ENCODE results near the gene SPON1. TPM values are rescaled to one million over a fixed set of nuclear protein-coding genes. Genes with fewer than 3 reads are reported as not detected.

The SPON1 gene
- total RNA-seq, 4 donors from 2014 or later = 80.2 to 141 (median 103) TPM

- ATAC-seq (ENCODE audit: low FRiP score) (no peak), DNase-seq (ENCODE audit: low spot score) (no peak)
- TF ChIP-seq CTCF (IDR thresholded peaks at IDR 0.05) = no peak
These were observed 342.1 kb downstream of the SPON1 start for GRCh38 chr11:14304601-14305000.

GRCh38 chr11:14305649-14306048 is 343.1 kb downstream of the SPON1 start:
- TF ChIP-seq CTCF (IDR thresholded peaks at IDR 0.05) = no peak
- ATAC-seq (ENCODE audit: low FRiP score) (no peak), DNase-seq (ENCODE audit: low spot score) (no peak)

- no peak for DNase-seq (ENCODE audit: low spot score)
- ATAC-seq (ENCODE audit: low FRiP score) = no peak
- no peak for TF ChIP-seq CTCF (IDR thresholded peaks at IDR 0.05)
These were observed 344.0 kb downstream of the SPON1 start for GRCh38 chr11:14306481-14306880.

- DNase-seq (ENCODE audit: low spot score) = no peak
- ATAC-seq (ENCODE audit: low FRiP score) = peak; percentile 50
- no peak for TF ChIP-seq CTCF (IDR thresholded peaks at IDR 0.05)
These were observed 345.8 kb downstream of the SPON1 start for GRCh38 chr11:14308114-14308896.

- no peak for TF ChIP-seq CTCF (IDR thresholded peaks at IDR 0.05)
- ATAC-seq (ENCODE audit: low FRiP score) = no peak
- DNase-seq (ENCODE audit: low spot score) = no peak
These were observed 346.4 kb downstream of the SPON1 start for GRCh38 chr11:14308897-14309387.

- TF ChIP-seq CTCF (IDR thresholded peaks at IDR 0.05) = no peak
- DNase-seq (ENCODE audit: low spot score) = no peak
- ATAC-seq (ENCODE audit: low FRiP score) = no peak
These were observed 347.1 kb downstream of the SPON1 start for GRCh38 chr11:14309425-14310192.
